Uterus (tissue), 4 donors: Measurements from ENCODE around the gene PAN3. TPM values are rescaled to one million over a fixed set of nuclear protein-coding genes. Genes with fewer than 3 reads are reported as not detected.

Source experiments
- DNase-seq, 2 donors: peaks; one replicate each; pipeline ENCODE4 v3.0.0-alpha.2; 2019 to 2020
- H3K27ac ChIP-seq, 2 donors: fragments of 200-600 bp; sonication (generic); 1 replicate in 1 of 2; 2 replicates in 1 of 2; pipeline ENCODE4 v1.5.1; 2016 to 2018
- H3K27me3 ChIP-seq, 2 donors: fragments of 200-600 bp; sonication (generic); one replicate each; pipeline ENCODE4 v1.5.1; 2018 to 2019; ENCODE audit warnings: control low read depth in 1 of 2
- H3K36me3 ChIP-seq, 2 donors: fragments of 200-600 bp; sonication (generic); one replicate each; pipeline ENCODE4 v1.5.1; 2019; ENCODE audit warnings: control low read depth in 1 of 2
- H3K4me1 ChIP-seq, 2 donors: fragments of 200-600 bp; sonication (generic); one replicate each; pipeline ENCODE4 v1.5.1; 2018 to 2019; ENCODE audit warnings: control low read depth in 1 of 2
- H3K4me3 ChIP-seq, 2 donors: fragments of 200-600 bp; sonication (generic); 1 replicate in 1 of 2; 2 replicates in 1 of 2; pipeline ENCODE4 v1.5.1; 2018 to 2019; ENCODE audit warnings: mild to moderate bottlenecking in 1 of 2
- H3K9me3 ChIP-seq, 2 donors: fragments of 200-600 bp; sonication (generic); one replicate each; pipeline ENCODE4 v1.5.1; 2019; ENCODE audit warnings: control low read depth in 1 of 2
- CTCF ChIP-seq, 4 experiments: fragments of 200-600 bp in 2 of 4; fragments of 450-650 bp in 2 of 4; sonication (generic) in 2 of 4; IDR thresholded peaks; one replicate each; pipeline ENCODE4 v1.5.1; 2016 to 2019; ENCODE audit warnings: antibody characterized with exemption in 4 of 4, mild to moderate bottlenecking in 2 of 4, moderate library complexity in 1 of 4
- POLR2A ChIP-seq, 2 donors: fragments of 450-650 bp; IDR thresholded peaks; one replicate each; pipeline ENCODE4 v1.6.1; 2016; ENCODE audit warnings: antibody characterized with exemption in 2 of 2, mild to moderate bottlenecking in 1 of 2, moderate library complexity in 1 of 2
- intact Hi-C: fragments of 100-400 bp; cut with DNase I; formaldehyde crosslinking; loops from one replicate; pipeline ENCODE4 v1.15.1; 2023; ENCODE audit warnings: low total_unique reads
- total RNA-seq, 4 donors: library from RNA; depleted of rRNA in 3 of 4; stranded (reverse); fragments of >200 nt in 3 of 4; gene quantifications; one replicate each; pipeline versions ENCODE4 v1.1.0 to v1.2.4, GENCODE V29; 2014 to 2023
- donor health status: DM: yes; HTN: yes; CAD: no.

Gene PAN3
- total RNA-seq, 4 donors from 2014 or later = 17.4 to 61.4 (median 48.2) TPM

GRCh38 chr13:28327373-28328270 is 189.3 kb downstream of the PAN3 start:
- no peak overlapping the region for H3K4me3 ChIP-seq
- intact Hi-C loops = no loop called here
- no peaks in the 10 kb centered on the region for H3K36me3 ChIP-seq
- no peak overlapping the region for H3K27ac ChIP-seq
- DNase-seq = no peak
- H3K27me3 ChIP-seq = no peaks in the 10 kb centered on the region
- TF ChIP-seq POLR2A (IDR thresholded peaks at IDR 0.05) = no peak
- TF ChIP-seq CTCF (IDR thresholded peaks at IDR 0.05) = no peak
- H3K9me3 ChIP-seq = no peaks in the 10 kb centered on the region
- no peaks in the 10 kb centered on the region for H3K4me1 ChIP-seq

GRCh38 chr13:28328271-28328607 is 189.9 kb downstream of the PAN3 start:
- intact Hi-C loops = no loop called here
- DNase-seq = no peak
- Histone ChIP-seq H3K27me3 (no peaks in the 10 kb centered on the region), H3K4me3 (no peak overlapping the region), H3K9me3 (no peaks in the 10 kb centered on the region), H3K36me3 (no peaks in the 10 kb centered on the region), H3K27ac (no peak overlapping the region), H3K4me1 (no peaks in the 10 kb centered on the region)
- no peak for TF ChIP-seq CTCF (IDR thresholded peaks at IDR 0.05)
- no peak for TF ChIP-seq POLR2A (IDR thresholded peaks at IDR 0.05)

- Histone ChIP-seq H3K4me3 (no peak overlapping the region), H3K4me1 (no peaks in the 10 kb centered on the region), H3K9me3 (no peaks in the 10 kb centered on the region), H3K27ac (no peak overlapping the region), H3K36me3 (no peaks in the 10 kb centered on the region), H3K27me3 (no peaks in the 10 kb centered on the region)
- peak; percentile 22 to 24 for DNase-seq
- TF ChIP-seq CTCF (IDR thresholded peaks at IDR 0.05) (no peak), POLR2A (IDR thresholded peaks at IDR 0.05) (no peak)
- intact Hi-C loops = no loop called here
Measured at GRCh38 chr13:28329395-28330158, 191.2 kb downstream of the PAN3 start.

GRCh38 chr13:28333204-28333881 is 195.0 kb downstream of the PAN3 start:
- Histone ChIP-seq H3K36me3 (no peaks in the 10 kb centered on the region), H3K9me3 (no peaks in the 10 kb centered on the region), H3K4me1 (no peaks in the 10 kb centered on the region), H3K4me3 (no peak overlapping the region), H3K27ac (peak overlapping the region in 1 of 2 donors; percentile 40), H3K27me3 (no peaks in the 10 kb centered on the region)
- no peak for TF ChIP-seq POLR2A (IDR thresholded peaks at IDR 0.05)
- TF ChIP-seq CTCF (IDR thresholded peaks at IDR 0.05) = no peak
- intact Hi-C loops = no loop called here
- DNase-seq = no peak
